ENCODE measurements around the gene TNFRSF1A.

Gene TNFRSF1A

DNA sequence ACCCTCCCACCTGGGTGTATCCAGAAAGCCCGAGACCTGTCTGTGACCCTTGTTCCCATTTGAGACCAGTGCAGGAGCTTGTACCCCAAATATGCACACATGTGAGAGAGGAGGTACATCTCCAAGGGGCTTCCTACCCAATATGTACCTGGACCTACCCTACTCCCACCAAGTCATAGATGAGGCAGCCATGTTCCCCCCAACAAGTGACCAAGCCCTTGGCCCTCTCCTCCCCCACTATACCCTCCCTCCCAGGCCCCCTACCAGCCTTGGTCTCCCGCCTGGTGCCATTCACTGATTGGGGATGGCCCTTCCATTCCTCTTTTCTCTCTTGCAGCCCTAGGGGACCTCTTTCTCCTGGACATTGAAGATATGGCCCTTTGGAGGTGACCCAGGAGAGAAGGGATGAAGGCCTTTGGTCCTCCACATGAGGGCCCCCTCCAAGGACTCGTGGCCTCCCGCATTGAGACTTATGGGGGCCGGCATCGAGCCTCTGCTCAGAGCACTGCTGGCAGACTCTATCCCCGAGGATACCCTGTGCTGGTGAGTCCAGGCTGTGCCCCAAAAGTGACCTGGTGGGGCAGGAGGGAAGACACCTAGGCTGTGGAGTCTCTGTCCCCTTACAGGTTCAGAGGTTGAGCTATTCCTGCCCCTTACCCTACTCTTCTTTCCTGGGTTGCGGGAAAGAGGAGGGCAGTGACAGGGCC, 29.9 kb downstream of the TNFRSF1A start:
- H4K20me1 ChIP-seq (ENCODE audit: control insufficient read depth, insufficient read depth, low read depth, low read length): no peaks in the 10 kb centered on the region
- no peak overlapping the region for H3K27ac ChIP-seq (ENCODE audit: low read depth, low read length)
- no peaks in the 10 kb centered on the region for H3K36me3 ChIP-seq (ENCODE audit: control insufficient read depth, low read length)
- no peaks in the 10 kb centered on the region for H3K79me2 ChIP-seq (ENCODE audit: control insufficient read depth, low read length)
- H3K4me1 ChIP-seq (ENCODE audit: control insufficient read depth, low read length): no peaks in the 10 kb centered on the region
- H3K9me2 ChIP-seq (replicated peaks; ENCODE audit: control insufficient read depth, low read length): no peaks in the 10 kb centered on the region
- H3K4me2 ChIP-seq (ENCODE audit: low read length): no peak overlapping the region
- no peaks in the 10 kb centered on the region for H3K9me3 ChIP-seq (ENCODE audit: control insufficient read depth, insufficient read depth, low read length)
- no peaks in the 10 kb centered on the region for H3F3A ChIP-seq (ENCODE audit: control insufficient read depth, insufficient read depth)
- H3K27me3 ChIP-seq (ENCODE audit: control insufficient read depth, low read length): peaks cover 3% of the 10 kb centered on the region; the same call in 1 of the 2 replicates
- TF ChIP-seq, protein P1, sequence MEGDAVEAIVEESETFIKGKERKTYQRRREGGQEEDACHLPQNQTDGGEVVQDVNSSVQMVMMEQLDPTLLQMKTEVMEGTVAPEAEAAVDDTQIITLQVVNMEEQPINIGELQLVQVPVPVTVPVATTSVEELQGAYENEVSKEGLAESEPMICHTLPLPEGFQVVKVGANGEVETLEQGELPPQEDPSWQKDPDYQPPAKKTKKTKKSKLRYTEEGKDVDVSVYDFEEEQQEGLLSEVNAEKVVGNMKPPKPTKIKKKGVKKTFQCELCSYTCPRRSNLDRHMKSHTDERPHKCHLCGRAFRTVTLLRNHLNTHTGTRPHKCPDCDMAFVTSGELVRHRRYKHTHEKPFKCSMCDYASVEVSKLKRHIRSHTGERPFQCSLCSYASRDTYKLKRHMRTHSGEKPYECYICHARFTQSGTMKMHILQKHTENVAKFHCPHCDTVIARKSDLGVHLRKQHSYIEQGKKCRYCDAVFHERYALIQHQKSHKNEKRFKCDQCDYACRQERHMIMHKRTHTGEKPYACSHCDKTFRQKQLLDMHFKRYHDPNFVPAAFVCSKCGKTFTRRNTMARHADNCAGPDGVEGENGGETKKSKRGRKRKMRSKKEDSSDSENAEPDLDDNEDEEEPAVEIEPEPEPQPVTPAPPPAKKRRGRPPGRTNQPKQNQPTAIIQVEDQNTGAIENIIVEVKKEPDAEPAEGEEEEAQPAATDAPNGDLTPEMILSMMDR (IDR thresholded peaks at IDR 0.05; ENCODE audit: low read depth, low read length, poor library complexity, severe bottlenecking): no peak
- no peak for TF ChIP-seq EZH2phosphoT487 (IDR thresholded peaks at IDR 0.05; ENCODE audit: borderline replicate concordance, low read length)
- H3K4me3 ChIP-seq (ENCODE audit: low read length): no peak overlapping the region

DNA sequence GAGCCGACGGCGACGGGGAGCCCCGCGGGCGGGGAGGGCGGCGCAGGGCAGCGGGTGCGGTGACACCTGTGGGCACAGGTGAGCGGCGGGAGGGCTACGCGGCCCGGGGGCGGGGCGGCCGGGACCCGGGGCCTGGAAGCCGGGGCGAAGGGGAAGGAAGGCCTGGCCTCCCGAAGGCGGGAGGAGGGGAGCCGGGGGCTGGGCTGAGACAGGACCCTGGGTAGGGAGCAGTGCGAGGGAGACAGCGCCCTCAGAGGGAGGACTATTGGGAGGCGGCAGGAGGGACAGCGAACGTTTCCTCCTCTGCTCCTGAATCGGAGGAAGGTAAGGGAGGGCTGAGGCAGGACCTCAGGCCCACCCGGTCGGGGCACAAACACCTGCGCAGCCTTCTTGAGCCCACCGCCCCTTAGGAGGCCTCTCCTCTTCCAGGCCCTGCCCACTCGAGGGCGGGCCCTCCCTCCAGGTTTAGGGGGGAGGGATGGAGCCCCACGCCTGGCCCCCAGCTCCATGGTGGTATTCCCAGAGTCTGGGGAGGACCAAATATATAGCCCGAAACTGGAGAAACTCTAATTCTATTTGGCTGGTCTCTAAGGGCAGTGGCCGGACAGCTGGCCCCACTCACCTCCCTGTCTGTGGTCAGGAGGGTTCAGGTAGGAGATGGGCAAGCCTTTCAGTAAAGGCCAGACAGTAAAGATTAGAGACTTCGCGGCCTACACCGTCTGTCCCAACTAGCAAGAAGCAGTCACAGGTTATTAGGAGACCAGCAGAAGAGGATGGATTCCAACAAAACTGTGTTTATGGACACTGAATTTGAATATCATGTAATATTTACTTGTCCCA, 30.9 kb downstream of the TNFRSF1A start:
- Histone ChIP-seq H3K36me3 (ENCODE audit: control insufficient read depth, low read length) (no peaks in the 10 kb centered on the region), H3K9me2 (replicated peaks; ENCODE audit: control insufficient read depth, low read length) (no peaks in the 10 kb centered on the region), H3K4me1 (ENCODE audit: control insufficient read depth, low read length) (no peaks in the 10 kb centered on the region), H3K9me3 (ENCODE audit: control insufficient read depth, insufficient read depth, low read length) (no peaks in the 10 kb centered on the region), H3K4me2 (ENCODE audit: low read length) (no peak overlapping the region), H3K4me3 (ENCODE audit: low read length) (no peak overlapping the region), H4K20me1 (ENCODE audit: control insufficient read depth, insufficient read depth, low read depth, low read length) (no peaks in the 10 kb centered on the region), H3K27ac (ENCODE audit: low read depth, low read length) (no peak overlapping the region), H3K79me2 (ENCODE audit: control insufficient read depth, low read length) (no peaks in the 10 kb centered on the region), H3F3A (ENCODE audit: control insufficient read depth, insufficient read depth) (no peaks in the 10 kb centered on the region), H3K27me3 (ENCODE audit: control insufficient read depth, low read length) (peaks cover 3% of the 10 kb centered on the region; the same call in 1 of the 2 replicates)
- TF ChIP-seq EZH2phosphoT487 (IDR thresholded peaks at IDR 0.05; ENCODE audit: borderline replicate concordance, low read length): no peak
- TF ChIP-seq, protein P1 (IDR thresholded peaks at IDR 0.05; ENCODE audit: low read depth, low read length, poor library complexity, severe bottlenecking): no peak

DNA sequence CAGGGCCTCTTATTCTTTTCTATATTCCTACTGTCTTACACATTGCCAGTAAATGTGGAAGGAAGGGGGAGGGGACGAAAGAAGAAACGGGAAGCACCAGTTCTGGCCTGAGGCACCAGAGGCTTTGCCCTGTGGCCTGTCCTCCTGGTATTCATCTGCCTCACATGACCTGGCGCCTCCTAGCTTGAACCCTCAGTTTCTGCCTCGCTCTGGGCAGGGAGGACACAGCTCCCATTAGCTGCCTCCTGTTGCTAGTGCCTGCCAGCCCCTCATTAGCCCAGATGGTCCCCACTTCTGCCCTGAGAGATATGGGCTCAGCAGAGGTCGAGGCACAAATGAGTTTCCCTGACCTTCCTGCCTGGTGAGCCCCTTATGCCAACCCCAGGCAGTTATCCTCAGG, 34.3 kb downstream of the TNFRSF1A start:
- Histone ChIP-seq H3K79me2 (ENCODE audit: control insufficient read depth, low read length) (no peaks in the 10 kb centered on the region), H3K9me3 (ENCODE audit: control insufficient read depth, insufficient read depth, low read length) (no peaks in the 10 kb centered on the region), H3K27me3 (ENCODE audit: control insufficient read depth, low read length) (0 out of 2 replicates have a peak, but pooled peaks cover 3% of the 10 kb centered on the region), H3K4me3 (ENCODE audit: low read length) (no peak overlapping the region), H3K36me3 (ENCODE audit: control insufficient read depth, low read length) (no peaks in the 10 kb centered on the region), H3F3A (ENCODE audit: control insufficient read depth, insufficient read depth) (no peaks in the 10 kb centered on the region), H4K20me1 (ENCODE audit: control insufficient read depth, insufficient read depth, low read depth, low read length) (no peaks in the 10 kb centered on the region), H3K9me2 (replicated peaks; ENCODE audit: control insufficient read depth, low read length) (no peaks in the 10 kb centered on the region), H3K4me1 (ENCODE audit: control insufficient read depth, low read length) (no peaks in the 10 kb centered on the region), H3K4me2 (ENCODE audit: low read length) (no peak overlapping the region), H3K27ac (ENCODE audit: low read depth, low read length) (no peak overlapping the region)
- TF ChIP-seq, protein P1 (IDR thresholded peaks at IDR 0.05; ENCODE audit: low read depth, low read length, poor library complexity, severe bottlenecking): no peak
- TF ChIP-seq EZH2phosphoT487 (IDR thresholded peaks at IDR 0.05; ENCODE audit: borderline replicate concordance, low read length): no peak

Data from DOHH2 (cell line).